HG02884 (cell line): ENCODE data around the gene PARD3.
A peak's percentile ranks its signal among the peaks of the same experiment; 100 is the strongest.
"Not testable (repeated sequence)": the region's sequence is repeated elsewhere in the genome, so short reads cannot be mapped to it uniquely, and the experiment has no call there.

Experiments
- ATAC-seq: cut with Tn5 transposase; IDR thresholded peaks from one replicate; pipeline ENCODE4 v1.9.1; 2021; ENCODE audit warnings: mild to moderate bottlenecking, moderate library complexity; ENCODE audit not compliant: unreplicated experiment

Gene PARD3

GRCh38 chr10:34800624-34801023, 14.5 kb downstream of the PARD3 start:
- ATAC-seq = no peak

- ATAC-seq = no peak
Measured at GRCh38 chr10:34798654-34799053, 16.4 kb downstream of the PARD3 start.

- ATAC-seq = no peak
Measured at GRCh38 chr10:34797155-34797554, 17.9 kb downstream of the PARD3 start.

- ATAC-seq = no peak
Measured at GRCh38 chr10:34796133-34796532, 19.0 kb downstream of the PARD3 start.

- ATAC-seq = no peak
Measured at GRCh38 chr10:34795334-34795733, 19.8 kb downstream of the PARD3 start.

GRCh38 chr10:34794835-34795234, 20.3 kb downstream of the PARD3 start:
- ATAC-seq = no peak

- ATAC-seq = not testable (repeated sequence)
Measured at GRCh38 chr10:34793581-34793980, 21.5 kb downstream of the PARD3 start.

GRCh38 chr10:34792881-34793280, 22.2 kb downstream of the PARD3 start:
- ATAC-seq = no peak

- ATAC-seq = no peak
Measured at GRCh38 chr10:34791947-34792346, 23.1 kb downstream of the PARD3 start.

- no peak for ATAC-seq
Measured at GRCh38 chr10:34791228-34791627, 23.9 kb downstream of the PARD3 start.

GRCh38 chr10:34789966-34790506, 25.1 kb downstream of the PARD3 start:
- ATAC-seq = no peak

- no peak for ATAC-seq
Measured at GRCh38 chr10:34786464-34786863, 28.6 kb downstream of the PARD3 start.

- ATAC-seq = no peak
Measured at GRCh38 chr10:34781711-34782110, 33.4 kb downstream of the PARD3 start.

- ATAC-seq = peak; percentile 79
Measured at GRCh38 chr10:34780818-34781380, 34.2 kb downstream of the PARD3 start.

- no peak for ATAC-seq
Measured at GRCh38 chr10:34778237-34778636, 36.9 kb downstream of the PARD3 start.

GRCh38 chr10:34776090-34776690, 38.9 kb downstream of the PARD3 start:
- no peak for ATAC-seq

- ATAC-seq = no peak
Measured at GRCh38 chr10:34775044-34775637, 40.0 kb downstream of the PARD3 start.

- no peak for ATAC-seq
Measured at GRCh38 chr10:34773636-34774630, 41.2 kb downstream of the PARD3 start.

- no peak for ATAC-seq
Measured at GRCh38 chr10:34771525-34771924, 43.6 kb downstream of the PARD3 start.

GRCh38 chr10:34771106-34771505, 44.0 kb downstream of the PARD3 start:
- no peak for ATAC-seq

- ATAC-seq = no peak
Measured at GRCh38 chr10:34769899-34770298, 45.2 kb downstream of the PARD3 start.
